ENCODE results near the gene LTK. TPM values are rescaled to one million over a fixed set of nuclear protein-coding genes. Genes with fewer than 3 reads are reported as not detected.

Gene LTK
- total RNA-seq, 4 donors from 2014 or later: 0.13 to 0.79 (median 0.22) TPM; not detected in 1

DNA sequence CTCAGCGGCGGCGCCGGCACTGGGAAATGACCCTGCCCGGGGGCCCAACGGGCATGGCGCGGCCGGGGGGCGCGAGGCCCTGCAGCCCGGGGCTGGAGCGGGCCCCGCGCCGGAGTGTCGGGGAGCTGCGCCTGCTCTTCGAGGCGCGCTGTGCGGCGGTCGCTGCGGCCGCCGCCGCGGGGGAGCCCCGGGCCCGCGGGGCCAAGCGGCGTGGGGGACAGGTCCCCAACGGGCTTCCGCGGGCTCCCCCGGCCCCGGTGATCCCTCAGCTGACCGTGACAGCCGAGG is 19.8 kb downstream of the LTK start:
- intact Hi-C loops (cut with DNase I): no loop called here
- Histone ChIP-seq H3K4me1 (peaks cover 26 to 29% of the 10 kb centered on the region in 2 donors), H3K27me3 (peaks cover 4% of the 10 kb centered on the region), H3K27ac (no peak overlapping the region), H3K9me3 (no peaks in the 10 kb centered on the region), H3K4me3 (replicated peaks in 1 of 3) (peak overlapping the region in 1 of 3 donors; percentile 50), H3K36me3 (no peaks in the 10 kb centered on the region)
- DNase-seq: no peak
- no peak for TF ChIP-seq POLR2A (IDR thresholded peaks at IDR 0.05)
- TF ChIP-seq, protein P1, sequence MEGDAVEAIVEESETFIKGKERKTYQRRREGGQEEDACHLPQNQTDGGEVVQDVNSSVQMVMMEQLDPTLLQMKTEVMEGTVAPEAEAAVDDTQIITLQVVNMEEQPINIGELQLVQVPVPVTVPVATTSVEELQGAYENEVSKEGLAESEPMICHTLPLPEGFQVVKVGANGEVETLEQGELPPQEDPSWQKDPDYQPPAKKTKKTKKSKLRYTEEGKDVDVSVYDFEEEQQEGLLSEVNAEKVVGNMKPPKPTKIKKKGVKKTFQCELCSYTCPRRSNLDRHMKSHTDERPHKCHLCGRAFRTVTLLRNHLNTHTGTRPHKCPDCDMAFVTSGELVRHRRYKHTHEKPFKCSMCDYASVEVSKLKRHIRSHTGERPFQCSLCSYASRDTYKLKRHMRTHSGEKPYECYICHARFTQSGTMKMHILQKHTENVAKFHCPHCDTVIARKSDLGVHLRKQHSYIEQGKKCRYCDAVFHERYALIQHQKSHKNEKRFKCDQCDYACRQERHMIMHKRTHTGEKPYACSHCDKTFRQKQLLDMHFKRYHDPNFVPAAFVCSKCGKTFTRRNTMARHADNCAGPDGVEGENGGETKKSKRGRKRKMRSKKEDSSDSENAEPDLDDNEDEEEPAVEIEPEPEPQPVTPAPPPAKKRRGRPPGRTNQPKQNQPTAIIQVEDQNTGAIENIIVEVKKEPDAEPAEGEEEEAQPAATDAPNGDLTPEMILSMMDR (IDR thresholded peaks at IDR 0.05): no peak
- WGBS, 2 donors: no CpG with 5 or more reads among the region's 41 CpGs

DNA sequence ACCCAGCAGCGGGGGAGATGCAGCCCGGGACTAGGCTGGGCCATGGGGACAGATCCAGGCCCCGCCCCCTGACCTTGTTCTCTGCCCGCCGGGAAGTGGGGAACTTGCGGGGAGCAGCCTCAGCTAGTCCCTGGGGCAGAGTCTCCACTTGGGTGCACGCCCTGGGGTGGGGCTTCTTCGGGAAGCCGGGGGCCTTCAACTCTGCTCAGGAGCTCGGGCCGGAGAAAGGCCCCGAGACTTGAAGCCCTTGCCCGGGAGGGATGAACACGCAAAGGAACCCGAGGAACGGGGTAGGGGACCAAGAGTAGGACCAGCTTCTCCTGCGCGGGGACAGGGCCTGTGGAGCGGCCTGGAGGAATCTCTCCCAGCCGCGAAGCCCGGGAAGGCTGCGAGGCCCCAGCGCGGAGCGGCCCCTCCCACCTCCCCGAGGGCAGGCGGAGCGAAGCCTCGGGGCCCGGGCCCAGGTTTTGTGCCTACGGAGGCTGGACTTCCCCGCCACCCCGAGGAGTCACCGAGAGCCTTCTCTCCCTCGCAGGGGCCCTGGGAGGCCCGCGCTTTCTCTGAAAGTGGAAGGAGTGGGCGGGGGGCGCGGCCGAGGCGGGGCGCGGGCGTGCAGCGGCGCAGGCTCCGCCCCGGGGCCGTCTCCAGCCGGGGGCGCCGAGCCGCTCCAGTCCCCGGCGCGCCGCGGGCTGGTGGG is 20.3 kb downstream of the LTK start, which contains the start of gene ITPKA:
TSS of gene ITPKA (plus strand) at position 670 of the 697 bp plus-strand sequence. CDS start 54 bp downstream, outside the sequence.
- peak; percentile 65 to 74 for DNase-seq
- TF ChIP-seq, protein P1 (IDR thresholded peaks at IDR 0.05): no peak
- peak in 1 of 2 donors; percentile 29 for TF ChIP-seq POLR2A (IDR thresholded peaks at IDR 0.05)
- H3K36me3 ChIP-seq: no peaks in the 10 kb centered on the region
- peaks cover 26 to 29% of the 10 kb centered on the region in 2 donors for H3K4me1 ChIP-seq
- peaks cover 4% of the 10 kb centered on the region for H3K27me3 ChIP-seq
- intact Hi-C loops (cut with DNase I): no loop called here
- H3K27ac ChIP-seq: no peak within 1 kb of the TSS
- WGBS, 2 donors: 0 to 1% methylated on average over 10 to 20 of the region's 60 CpGs
- H3K9me3 ChIP-seq: no peaks in the 10 kb centered on the region
- H3K4me3 ChIP-seq (replicated peaks in 1 of 3): peak within 1 kb of the TSS in 2 of 3 donors; percentile 50 to 52

DNA sequence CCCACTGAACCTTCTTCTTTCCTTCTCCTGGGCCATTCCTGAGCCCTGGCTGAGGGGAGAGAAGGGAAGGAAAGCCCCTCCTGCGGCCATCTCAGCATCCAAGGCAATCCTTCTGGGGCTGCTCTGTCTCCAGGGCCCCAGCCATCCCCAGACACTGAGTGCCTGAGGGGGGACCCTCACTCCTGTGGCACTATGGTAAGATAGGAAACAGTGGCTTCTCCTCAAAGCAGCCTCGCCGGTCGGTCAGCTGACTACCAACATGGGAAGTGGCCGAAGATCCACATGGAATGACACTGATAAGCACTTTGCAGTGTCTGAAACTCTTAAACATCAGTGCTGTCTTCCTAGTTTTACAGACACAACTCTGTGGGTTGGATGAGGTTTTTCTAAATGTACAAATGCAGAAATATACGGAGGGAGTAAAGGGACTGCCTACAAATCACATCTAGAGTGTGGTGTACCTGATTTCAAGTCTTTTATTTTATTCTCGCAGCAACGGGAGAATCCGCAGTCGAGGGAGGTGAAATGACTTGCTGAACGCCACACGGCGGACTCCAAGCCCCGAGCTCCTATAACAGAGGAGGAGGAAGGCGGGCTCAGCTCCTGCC is 20.9 kb downstream of the LTK start:
- H3K4me3 ChIP-seq (replicated peaks in 1 of 3): peak overlapping the region in 2 of 3 donors; percentile 50 to 52
- TF ChIP-seq POLR2A (IDR thresholded peaks at IDR 0.05): no peak
- TF ChIP-seq, protein P1 (IDR thresholded peaks at IDR 0.05): no peak
- H3K27me3 ChIP-seq: peaks cover 4% of the 10 kb centered on the region
- intact Hi-C loops (cut with DNase I): no loop called here
- H3K27ac ChIP-seq: no peak overlapping the region
- 3 to 7% methylated on average over 11 to 15 of the region's 15 CpGs for WGBS, 2 donors
- peaks cover 26 to 29% of the 10 kb centered on the region in 2 donors for H3K4me1 ChIP-seq
- H3K36me3 ChIP-seq: no peaks in the 10 kb centered on the region
- H3K9me3 ChIP-seq: no peaks in the 10 kb centered on the region
- no peak for DNase-seq

GRCh38 chr15:41491889-41492288 is 21.7 kb downstream of the LTK start:
- Histone ChIP-seq H3K4me1 (peaks cover 26 to 29% of the 10 kb centered on the region in 2 donors), H3K9me3 (no peaks in the 10 kb centered on the region), H3K27ac (no peak overlapping the region), H3K36me3 (no peaks in the 10 kb centered on the region), H3K27me3 (peaks cover 4% of the 10 kb centered on the region), H3K4me3 (replicated peaks in 1 of 3) (no peak overlapping the region)
- intact Hi-C loops (cut with DNase I): no loop called here
- TF ChIP-seq, protein P1 (IDR thresholded peaks at IDR 0.05): no peak
- TF ChIP-seq POLR2A (IDR thresholded peaks at IDR 0.05): no peak
- WGBS, 2 donors: 82 to 90% methylated on average over 4 of the region's 4 CpGs
- DNase-seq: no peak

- no peaks in the 10 kb centered on the region for H3K9me3 ChIP-seq
- TF ChIP-seq, protein P1 (IDR thresholded peaks at IDR 0.05): no peak
- no peak for TF ChIP-seq POLR2A (IDR thresholded peaks at IDR 0.05)
- H3K27me3 ChIP-seq: peaks cover 4% of the 10 kb centered on the region
- no peak for DNase-seq
- H3K4me3 ChIP-seq (replicated peaks in 1 of 3): no peak overlapping the region
- peaks cover 23 to 24% of the 10 kb centered on the region in 2 donors for H3K4me1 ChIP-seq
- no peaks in the 10 kb centered on the region for H3K36me3 ChIP-seq
- intact Hi-C loops (cut with DNase I): no loop called here
- 54 to 72% methylated on average over 4 of the region's 4 CpGs for WGBS, 2 donors
- H3K27ac ChIP-seq: no peak overlapping the region
These were observed 23.3 kb downstream of the LTK start for GRCh38 chr15:41490355-41490754.

Measured in thyroid gland (tissue), 4 donors.